ENCODE measurements around the gene DPPA4. TPM values are rescaled to one million over a fixed set of nuclear protein-coding genes. Genes with fewer than 3 reads are reported as not detected.

The DPPA4 gene, protein sequence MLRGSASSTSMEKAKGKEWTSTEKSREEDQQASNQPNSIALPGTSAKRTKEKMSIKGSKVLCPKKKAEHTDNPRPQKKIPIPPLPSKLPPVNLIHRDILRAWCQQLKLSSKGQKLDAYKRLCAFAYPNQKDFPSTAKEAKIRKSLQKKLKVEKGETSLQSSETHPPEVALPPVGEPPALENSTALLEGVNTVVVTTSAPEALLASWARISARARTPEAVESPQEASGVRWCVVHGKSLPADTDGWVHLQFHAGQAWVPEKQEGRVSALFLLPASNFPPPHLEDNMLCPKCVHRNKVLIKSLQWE
- total RNA-seq (2022; extraction: Qiagen RNA extraction) = not detected in 5 replicates

DNA sequence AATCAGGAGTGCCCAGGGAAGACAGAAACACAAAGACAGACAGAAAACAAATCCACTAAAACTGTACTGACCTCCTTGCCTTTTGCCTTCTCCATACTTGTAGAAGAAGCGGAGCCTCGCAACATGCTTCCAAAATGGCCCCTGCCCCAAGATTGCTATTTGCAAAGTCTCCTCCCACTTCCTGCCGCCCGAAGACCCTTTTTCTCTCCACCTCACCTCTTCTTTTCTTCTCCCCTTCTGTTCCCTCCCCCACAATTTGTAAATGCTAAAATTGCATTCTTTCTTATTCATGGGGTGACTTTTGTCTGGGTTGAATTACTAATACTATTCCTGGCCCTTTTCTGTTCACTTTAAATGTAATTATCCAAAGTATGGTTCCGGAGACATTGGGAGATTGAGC is at the start of gene DPPA4:
TSS of gene DPPA4 (minus strand) at position 154 of the 400 bp plus-strand sequence. CDS start at position 125, 29 bp downstream.

DNA sequence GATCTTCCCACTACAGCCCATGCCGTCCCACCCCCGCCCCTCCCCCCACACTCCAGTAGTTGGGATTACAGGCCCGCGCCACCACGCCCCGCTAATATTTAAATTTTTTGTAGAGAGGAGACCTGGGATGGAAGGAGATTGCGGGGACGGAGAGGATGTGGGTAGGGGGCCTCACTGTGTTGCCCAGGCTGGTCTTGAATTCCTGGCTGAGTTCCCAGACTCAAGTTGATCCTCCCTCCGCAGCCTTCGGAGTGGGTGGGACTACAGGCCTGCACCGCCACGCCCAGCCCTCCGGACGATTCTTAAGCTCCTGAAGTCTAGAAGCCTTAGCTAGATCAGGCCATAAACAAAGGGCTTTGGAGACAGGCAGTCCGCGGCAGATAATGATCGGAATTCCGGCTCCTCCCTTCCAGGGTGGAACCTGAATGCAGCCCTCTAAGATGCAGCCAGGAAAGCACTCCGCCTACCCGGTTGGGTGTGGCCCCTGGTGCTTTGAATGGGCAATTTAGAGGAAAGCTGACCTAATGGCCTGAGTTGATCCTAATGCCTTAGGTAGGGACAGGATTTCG is 21.1 kb downstream of the DPPA4 start, which contains the start of gene DPPA2:
TSS of gene DPPA2 (minus strand) at position 356 of the 569 bp plus-strand sequence. CDS start 1,975 bp downstream, outside the sequence.

Other genes starting within 250 kb of the DPPA4 start
- gene MORC1, start 219.4 kb downstream of the DPPA4 start, total RNA-seq (2022; extraction: Qiagen RNA extraction) = not detected in 5 replicates
- gene C3orf85, start 200.8 kb downstream of the DPPA4 start, total RNA-seq (2022; extraction: Qiagen RNA extraction) = not detected in 5 replicates
- not detected in 5 replicates for gene DPPA2, start 21.0 kb downstream of the DPPA4 start, total RNA-seq (2022; extraction: Qiagen RNA extraction)